GM12892 (cell line): ENCODE results near the gene IRF6.

Experiments used
- POLR2A ChIP-seq: IDR thresholded peaks from 2 replicates; pipeline ENCODE4 v1.6.1; 2011; ENCODE audit warnings: low read depth, low read length, control low read depth
- TAF1 ChIP-seq: IDR thresholded peaks from 2 replicates; pipeline ENCODE4 v1.6.1; 2011; ENCODE audit warnings: low read depth, mild to moderate bottlenecking, control low read depth, low read length, borderline replicate concordance

DNA sequence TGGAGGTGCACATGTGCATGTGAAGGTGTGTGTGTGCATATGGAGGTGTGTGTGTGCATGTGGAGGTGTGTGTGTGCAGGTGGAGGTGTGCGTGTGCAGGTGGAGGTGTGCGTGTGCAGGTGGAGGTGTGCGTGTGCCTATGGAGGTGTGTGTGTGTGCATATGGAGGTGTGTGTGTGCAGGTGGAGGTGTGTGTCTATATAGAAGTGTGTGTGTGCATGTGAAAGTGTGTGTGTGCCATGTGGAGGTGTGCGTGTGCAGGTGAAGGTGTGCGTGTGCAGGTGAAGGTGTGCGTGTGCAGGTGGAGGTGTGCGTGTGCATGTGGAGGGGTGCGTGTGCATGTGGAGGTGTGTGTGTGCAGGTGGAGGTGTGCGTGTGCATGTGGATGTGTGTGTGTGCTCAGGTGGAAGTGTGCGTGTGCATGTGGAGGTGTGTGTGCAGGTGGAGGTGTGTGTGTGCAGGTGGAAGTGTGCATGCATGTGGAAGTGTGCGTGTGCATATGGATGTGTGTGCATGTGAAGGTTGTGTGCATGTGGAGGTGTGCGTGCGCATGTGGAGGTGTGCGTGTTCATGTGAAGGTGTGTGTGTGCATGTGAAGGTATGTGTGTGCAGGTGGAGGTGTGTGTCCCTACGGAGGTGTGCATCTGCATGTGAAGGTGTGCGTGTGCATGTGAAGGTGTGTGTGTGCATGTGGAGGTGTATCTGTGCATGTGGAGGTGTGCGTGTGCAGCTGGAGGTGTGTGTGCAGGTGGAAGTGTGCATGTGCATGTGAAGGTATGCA lies 35.1 kb downstream of the IRF6 start:
- TF ChIP-seq POLR2A (no peak), TAF1 (no peak)
